ENCODE results near the gene ITGB1.

- TF ChIP-seq CTCF (IDR thresholded peaks at IDR 0.05) (no peak), POLR2A (IDR thresholded peaks at IDR 0.05) (no peak)
These were observed 37.1 kb upstream of the ITGB1 start for GRCh38 chr10:32995066-32995622.

All from body of pancreas (tissue), 4 donors.